IMR-90 (cell line): ENCODE measurements around the gene ETV6. TPM values are rescaled to one million over a fixed set of nuclear protein-coding genes. Genes with fewer than 3 reads are reported as not detected.

ENCODE experiments used
- ATAC-seq: fragments of 200-7000 bp; cut with Tn5 transposase; 2 replicates; pipeline ENCODE4 v1.9.1; 2020; ENCODE audit warnings: low read depth, mild to moderate bottlenecking, moderate library complexity
- BruUV-seq: library from RNA; stranded (reverse); fragments of 400-500 nt; replicated peaks from 2 replicates; lab custom pipeline; 2021; lab: Mats Ljungman, UMichigan
- CTCF ChIA-PET: fragments of 300-600 bp; formaldehyde crosslinking; extraction: SDS; loops from one replicate; lab custom pipeline; 2021; ENCODE audit warnings: antibody characterized with exemption; lab: Yijun Ruan, JAX
- POLR2A ChIA-PET: fragments of 300-600 bp; sonication (Branson Sonifier 250); formaldehyde crosslinking; loops from one replicate; lab custom pipeline; 2022; ENCODE audit warnings: antibody characterized with exemption; ENCODE audit not compliant: unreplicated experiment; lab: Charles Lee
- DNase-seq: peaks from one replicate; pipeline ENCODE4 v3.0.0; 2013
- H2AFZ ChIP-seq: replicated peaks from 2 replicates; pipeline ENCODE3; 2013; ENCODE audit warnings: low read length, mild to moderate bottlenecking; ENCODE audit not compliant: poor library complexity
- H2AK5ac ChIP-seq: 2 replicates; pipeline ENCODE4 v1.6.1; 2013; ENCODE audit warnings: low read depth, low read length, inconsistent platforms
- H2AK9ac ChIP-seq: replicated peaks from 2 replicates; pipeline ENCODE3; 2013; ENCODE audit warnings: mild to moderate bottlenecking, low read depth, low read length, moderate library complexity; ENCODE audit not compliant: poor library complexity
- H2BK120ac ChIP-seq: 2 replicates; pipeline ENCODE4 v1.6.1; 2013; ENCODE audit warnings: low read depth, low read length, inconsistent platforms
- H2BK15ac ChIP-seq: 3 replicates; pipeline ENCODE4 v1.6.1; 2013; ENCODE audit warnings: low read depth, low read length, inconsistent platforms
- H2BK20ac ChIP-seq: 2 replicates; pipeline ENCODE4 v1.6.1; 2013; ENCODE audit warnings: low read depth, mild to moderate bottlenecking, inconsistent platforms, low read length, moderate library complexity
- H2BK5ac ChIP-seq: 2 replicates; pipeline ENCODE4 v1.6.1; 2013; ENCODE audit warnings: mild to moderate bottlenecking, low read depth, low read length, inconsistent platforms; ENCODE audit not compliant: poor library complexity, severe bottlenecking
- H3K14ac ChIP-seq: replicated peaks from 2 replicates; pipeline ENCODE4 v1.6.1; 2013; ENCODE audit warnings: low read depth, low read length, inconsistent platforms
- H3K18ac ChIP-seq: 2 replicates; pipeline ENCODE4 v1.6.1; 2013; ENCODE audit warnings: low read depth, low read length, control low read depth
- H3K23ac ChIP-seq: 2 replicates; pipeline ENCODE4 v1.6.1; 2013; ENCODE audit warnings: low read depth, low read length, inconsistent platforms
- H3K27ac ChIP-seq: 2 replicates; pipeline ENCODE4 v1.5.1; 2013; ENCODE audit warnings: mild to moderate bottlenecking, control low read depth, low read length; ENCODE audit not compliant: insufficient read depth
- H3K27me3 ChIP-seq: 2 replicates; pipeline ENCODE4 v1.6.1; 2013; ENCODE audit warnings: low read length; ENCODE audit not compliant: control insufficient read depth, insufficient read depth
- H3K36me3 ChIP-seq: 2 replicates; pipeline ENCODE4 v1.6.1; 2013; ENCODE audit warnings: low read length, mixed read lengths; ENCODE audit not compliant: control insufficient read depth, insufficient read depth
- H3K4ac ChIP-seq: 2 replicates; pipeline ENCODE4 v1.6.1; 2013; ENCODE audit warnings: low read depth, low read length, inconsistent platforms
- H3K4me1 ChIP-seq: 2 replicates; pipeline ENCODE4 v1.6.1; 2013; ENCODE audit warnings: low read length, mixed read lengths; ENCODE audit not compliant: control insufficient read depth, insufficient read depth
- H3K4me2 ChIP-seq: 2 replicates; pipeline ENCODE4 v1.6.1; 2013; ENCODE audit warnings: low read depth, mild to moderate bottlenecking, control low read depth, low read length, moderate library complexity
- H3K4me3 ChIP-seq: 2 replicates; pipeline ENCODE4 v1.5.1; 2013; ENCODE audit warnings: low read depth, mild to moderate bottlenecking, control low read depth, low read length, moderate library complexity; ENCODE audit not compliant: insufficient read depth
- H3K56ac ChIP-seq: 2 replicates; pipeline ENCODE4 v1.6.1; 2013; ENCODE audit warnings: low read length, inconsistent platforms; ENCODE audit not compliant: insufficient read depth; ENCODE audit errors: extremely low read depth
- H3K79me1 ChIP-seq, 2 experiments: 2 replicates each; pipeline ENCODE4 v1.6.1; 2013; ENCODE audit warnings: low read length in 2 of 2, inconsistent platforms in 1 of 2, low read depth in 1 of 2
- H3K9ac ChIP-seq: 2 replicates; pipeline ENCODE4 v1.6.1; 2013; ENCODE audit warnings: low read depth, low read length, control low read depth
- H3K9me1 ChIP-seq: 2 replicates; pipeline ENCODE4 v1.6.1; 2013; ENCODE audit warnings: low read length, inconsistent platforms; ENCODE audit not compliant: insufficient read depth
- H3K9me3 ChIP-seq: 2 replicates; pipeline ENCODE4 v1.6.1; 2013; ENCODE audit warnings: low read length; ENCODE audit not compliant: control insufficient read depth, insufficient read depth
- H4K20me1 ChIP-seq: 2 replicates; pipeline ENCODE4 v1.6.1; 2013; ENCODE audit warnings: low read length, inconsistent platforms; ENCODE audit not compliant: insufficient read depth
- H4K5ac ChIP-seq: 2 replicates; pipeline ENCODE4 v1.6.1; 2013; ENCODE audit warnings: mild to moderate bottlenecking, low read depth, low read length, control low read depth
- H4K8ac ChIP-seq, 2 experiments: 2 replicates each; pipeline ENCODE4 v1.6.1; 2013; ENCODE audit warnings: low read depth in 2 of 2, low read length in 2 of 2, control low read depth in 1 of 2, inconsistent platforms in 1 of 2
- H4K91ac ChIP-seq: 2 replicates; pipeline ENCODE4 v1.6.1; 2013; ENCODE audit warnings: low read depth, low read length, inconsistent platforms; ENCODE audit not compliant: insufficient read depth
- FOS ChIP-seq: fragments of 150-350 bp; IDR thresholded peaks from 2 replicates; pipeline ENCODE4 v1.6.1; 2016; ENCODE audit warnings: low read depth, low read length
- WGBS, 2 experiments: methylation state at CpG; one replicate each; pipeline versions ENCODE4 v1.1.5 to v1.1.7; 2013; ENCODE audit warnings: missing lambda C conversion rate in 2 of 2; ENCODE audit not compliant: insufficient read length in 1 of 2; ENCODE audit errors: extremely low coverage in 2 of 2; 5-methylcytosine and 5-hydroxymethylcytosine counted together
- dilution Hi-C: fragments of 300-500 bp; cut with HindIII; formaldehyde crosslinking; loops from one replicate; pipeline ENCODE4 v1.14.3; 2018; ENCODE audit warnings: low sequenced_read_pairs; ENCODE audit not compliant: unreplicated experiment
- in situ Hi-C: fragments of 300-500 bp; cut with MboI; formaldehyde crosslinking; loops from 3 replicates; pipeline ENCODE4 v1.14.3; 2019; ENCODE audit warnings: low sequenced_read_pairs, inconsistent platforms, mixed read lengths
- intact Hi-C: fragments of 100-400 bp; cut with micrococcal nuclease; formaldehyde crosslinking; loops from 2 replicates; pipeline ENCODE4 v1.10.0; 2022
- polyA plus RNA-seq, 3 experiments: library from polyadenylated mRNA; depleted of rRNA; stranded (reverse); fragments of >200 nt; gene quantifications; 2 replicates each; pipeline ENCODE4 v1.2.3, GENCODE V29; 2012; ENCODE audit warnings: low replicate concordance in 1 of 3
- total RNA-seq: library from RNA; depleted of rRNA; stranded (reverse); fragments of >200 nt; gene quantifications from 2 replicates; pipeline ENCODE4 v1.2.3, GENCODE V29; 2012
- TF ChIP-seq, protein P1 (sequence below): fragments of 150-350 bp; IDR thresholded peaks from 2 replicates; pipeline ENCODE4 v1.6.1; 2017; ENCODE audit warnings: mild to moderate bottlenecking, antibody characterized with exemption, low read length, low read depth

ETV6 gene
- total and polyA plus RNA-seq, 2 of the 4 experiments (the other 2 are of a cell fraction) = 8.4 to 9.9 TPM

DNA sequence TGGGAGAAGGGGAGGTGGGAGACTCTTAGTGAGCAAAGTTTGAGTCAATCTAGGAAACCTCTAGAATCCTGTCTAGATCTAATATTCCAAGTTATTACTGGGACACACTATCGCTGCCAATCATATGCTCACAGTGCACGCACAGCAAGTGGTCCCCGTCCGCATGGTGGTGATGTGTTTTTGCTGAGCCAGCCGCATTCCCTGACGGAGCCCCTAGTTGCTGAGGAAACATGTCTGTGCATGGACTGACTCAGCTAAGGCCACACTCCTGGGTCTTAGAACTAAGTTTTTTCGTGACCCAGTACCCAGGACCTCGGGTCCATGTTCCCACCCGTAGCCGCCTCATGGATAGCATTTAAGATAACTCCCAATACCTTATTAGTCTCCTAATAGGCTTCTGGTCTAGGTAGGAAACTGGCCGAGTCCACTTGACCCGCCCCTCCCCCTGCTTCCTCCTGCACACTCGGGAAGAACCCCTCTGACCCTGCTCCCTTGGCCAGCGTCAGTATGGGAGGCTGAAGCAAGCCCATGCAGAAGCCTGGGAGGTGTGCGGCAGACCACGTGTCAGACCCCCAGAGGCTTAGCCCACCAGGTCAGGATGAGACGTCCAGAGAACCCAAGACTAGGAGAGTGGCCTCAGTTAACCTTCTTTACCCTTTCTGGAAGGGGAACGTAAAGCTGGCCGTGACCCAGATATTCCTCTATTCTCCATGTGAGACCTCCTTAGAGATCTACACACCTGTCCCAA, 200.5 kb downstream of the ETV6 start:
- H3K9me3 ChIP-seq = no peaks in the 10 kb centered on the region
- no peak overlapping the region for H2AK5ac ChIP-seq
- no peak overlapping the region for H2BK120ac ChIP-seq
- no peaks in the 10 kb centered on the region for H3K4me1 ChIP-seq
- H3K56ac ChIP-seq = no peak overlapping the region
- no peak overlapping the region for H2AK9ac ChIP-seq
- WGBS, 2 experiments = 93% methylated on average over 3 of the region's 19 CpGs; no CpG with 5 or more reads in 1 of the 2 experiments
- peaks cover 9% of the 10 kb centered on the region for H3K9me1 ChIP-seq
- H3K14ac ChIP-seq = no peak overlapping the region
- H3K4ac ChIP-seq = no peak overlapping the region
- peaks cover 27% of the 10 kb centered on the region for H3K36me3 ChIP-seq
- no peak overlapping the region for H2AFZ ChIP-seq
- H4K91ac ChIP-seq = no peak overlapping the region
- no peak overlapping the region for H4K5ac ChIP-seq
- peaks cover 13 to 42% of the 10 kb centered on the region in 2 experiments for H3K79me1 ChIP-seq
- no peak overlapping the region for H3K9ac ChIP-seq
- ChIA-PET POLR2A (no interaction called here), CTCF (no interaction called here)
- H3K4me2 ChIP-seq = no peak overlapping the region
- no peaks in the 10 kb centered on the region for H4K20me1 ChIP-seq
- no peak overlapping the region for H2BK15ac ChIP-seq
- ATAC-seq (no peak), DNase-seq (no peak)
- no TSS peak for BruUV-seq
- no peak overlapping the region for H3K27ac ChIP-seq
- intact Hi-C loops = no loop called here
- H4K8ac ChIP-seq = no peak overlapping the region
- no peak overlapping the region for H3K23ac ChIP-seq
- dilution Hi-C loops = no loop called here
- H3K4me3 ChIP-seq = no peak overlapping the region
- TF ChIP-seq, protein P1, sequence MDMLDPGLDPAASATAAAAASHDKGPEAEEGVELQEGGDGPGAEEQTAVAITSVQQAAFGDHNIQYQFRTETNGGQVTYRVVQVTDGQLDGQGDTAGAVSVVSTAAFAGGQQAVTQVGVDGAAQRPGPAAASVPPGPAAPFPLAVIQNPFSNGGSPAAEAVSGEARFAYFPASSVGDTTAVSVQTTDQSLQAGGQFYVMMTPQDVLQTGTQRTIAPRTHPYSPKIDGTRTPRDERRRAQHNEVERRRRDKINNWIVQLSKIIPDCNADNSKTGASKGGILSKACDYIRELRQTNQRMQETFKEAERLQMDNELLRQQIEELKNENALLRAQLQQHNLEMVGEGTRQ = no peak
- no peak for TF ChIP-seq FOS
- H3K18ac ChIP-seq = no peak overlapping the region
- H3K27me3 ChIP-seq = no peaks in the 10 kb centered on the region
- H2BK5ac ChIP-seq = no peak overlapping the region
- in situ Hi-C loops = no loop called here
- H2BK20ac ChIP-seq = no peak overlapping the region
